Left ventricle myocardium inferior (tissue), 1 donor: Measurements from ENCODE around the gene ADAD2. TPM values are rescaled to one million over a fixed set of nuclear protein-coding genes. Genes with fewer than 3 reads are reported as not detected.
A peak's percentile ranks its signal among the peaks of the same experiment; 100 is the strongest.

ENCODE experiments used
- DNase-seq: peaks from one replicate; pipeline ENCODE4 v3.0.0-alpha.2; 2020
- H3K27ac ChIP-seq: fragments of 200-600 bp; replicated peaks from 2 replicates; pipeline ENCODE4 v1.8.0; 2021
- H3K27me3 ChIP-seq: fragments of 200-600 bp; 2 replicates; pipeline ENCODE4 v1.8.0; 2021; ENCODE audit warnings: low read depth
- H3K36me3 ChIP-seq: fragments of 200-600 bp; 2 replicates; pipeline ENCODE4 v1.8.0; 2021
- H3K4me1 ChIP-seq: fragments of 200-600 bp; 2 replicates; pipeline ENCODE4 v1.8.0; 2021
- H3K4me3 ChIP-seq: fragments of 200-600 bp; 2 replicates; pipeline ENCODE4 v1.8.0; 2021; ENCODE audit warnings: mild to moderate bottlenecking, moderate library complexity
- H3K9me3 ChIP-seq: fragments of 200-600 bp; replicated peaks from 2 replicates; pipeline ENCODE4 v1.8.0; 2021
- intact Hi-C: fragments of 100-400 bp; cut with micrococcal nuclease; formaldehyde crosslinking; loops from one replicate; pipeline ENCODE4 v1.11.0; 2022
- total RNA-seq: library from RNA; stranded (reverse); fragmentation: NEBNext Ultra II Directional; extraction: Animal tissue kit (Norgen Biotek cat#: 25700); gene quantifications from one replicate; pipeline ENCODE4 v1.2.1, GENCODE V29; 2021
- TF ChIP-seq, protein P1 (sequence below): fragments of 200-600 bp; IDR thresholded peaks from 2 replicates; pipeline ENCODE4 v1.8.0; 2021; ENCODE audit warnings: antibody characterized with exemption, mild to moderate bottlenecking, borderline replicate concordance
- donor health status: DM: no; HTN: yes; CAD: no; lungs with severe emphysema.

The ADAD2 gene
- total RNA-seq, 1 donor from 2014 or later, result 0.52 TPM

DNA sequence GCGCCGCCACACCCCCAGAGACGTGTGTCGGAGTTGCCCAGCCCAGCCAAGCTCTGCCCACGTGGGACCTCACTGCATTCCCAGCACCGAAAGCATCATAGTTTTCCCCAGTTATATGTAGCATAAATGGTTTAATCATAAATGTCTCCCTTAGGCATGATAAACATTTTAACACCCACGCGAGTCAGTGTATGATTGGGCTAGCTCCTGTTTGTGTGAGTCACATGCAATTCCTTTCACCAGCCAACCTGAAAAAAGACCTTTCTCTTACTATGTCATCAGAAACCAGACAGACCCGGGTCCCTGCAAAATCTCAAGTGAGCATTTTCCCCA, 13.2 kb upstream of the ADAD2 start:
- Histone ChIP-seq H3K27me3 (no peaks in the 10 kb centered on the region), H3K4me3 (peak overlapping the region; percentile 18), H3K27ac (peak overlapping the region; percentile 92), H3K36me3 (peaks cover 50% of the 10 kb centered on the region), H3K4me1 (peaks cover 78% of the 10 kb centered on the region), H3K9me3 (no peaks in the 10 kb centered on the region)
- TF ChIP-seq, protein P1, sequence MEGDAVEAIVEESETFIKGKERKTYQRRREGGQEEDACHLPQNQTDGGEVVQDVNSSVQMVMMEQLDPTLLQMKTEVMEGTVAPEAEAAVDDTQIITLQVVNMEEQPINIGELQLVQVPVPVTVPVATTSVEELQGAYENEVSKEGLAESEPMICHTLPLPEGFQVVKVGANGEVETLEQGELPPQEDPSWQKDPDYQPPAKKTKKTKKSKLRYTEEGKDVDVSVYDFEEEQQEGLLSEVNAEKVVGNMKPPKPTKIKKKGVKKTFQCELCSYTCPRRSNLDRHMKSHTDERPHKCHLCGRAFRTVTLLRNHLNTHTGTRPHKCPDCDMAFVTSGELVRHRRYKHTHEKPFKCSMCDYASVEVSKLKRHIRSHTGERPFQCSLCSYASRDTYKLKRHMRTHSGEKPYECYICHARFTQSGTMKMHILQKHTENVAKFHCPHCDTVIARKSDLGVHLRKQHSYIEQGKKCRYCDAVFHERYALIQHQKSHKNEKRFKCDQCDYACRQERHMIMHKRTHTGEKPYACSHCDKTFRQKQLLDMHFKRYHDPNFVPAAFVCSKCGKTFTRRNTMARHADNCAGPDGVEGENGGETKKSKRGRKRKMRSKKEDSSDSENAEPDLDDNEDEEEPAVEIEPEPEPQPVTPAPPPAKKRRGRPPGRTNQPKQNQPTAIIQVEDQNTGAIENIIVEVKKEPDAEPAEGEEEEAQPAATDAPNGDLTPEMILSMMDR, result no peak
- no peak for DNase-seq
- intact Hi-C loops, result no loop called here

DNA sequence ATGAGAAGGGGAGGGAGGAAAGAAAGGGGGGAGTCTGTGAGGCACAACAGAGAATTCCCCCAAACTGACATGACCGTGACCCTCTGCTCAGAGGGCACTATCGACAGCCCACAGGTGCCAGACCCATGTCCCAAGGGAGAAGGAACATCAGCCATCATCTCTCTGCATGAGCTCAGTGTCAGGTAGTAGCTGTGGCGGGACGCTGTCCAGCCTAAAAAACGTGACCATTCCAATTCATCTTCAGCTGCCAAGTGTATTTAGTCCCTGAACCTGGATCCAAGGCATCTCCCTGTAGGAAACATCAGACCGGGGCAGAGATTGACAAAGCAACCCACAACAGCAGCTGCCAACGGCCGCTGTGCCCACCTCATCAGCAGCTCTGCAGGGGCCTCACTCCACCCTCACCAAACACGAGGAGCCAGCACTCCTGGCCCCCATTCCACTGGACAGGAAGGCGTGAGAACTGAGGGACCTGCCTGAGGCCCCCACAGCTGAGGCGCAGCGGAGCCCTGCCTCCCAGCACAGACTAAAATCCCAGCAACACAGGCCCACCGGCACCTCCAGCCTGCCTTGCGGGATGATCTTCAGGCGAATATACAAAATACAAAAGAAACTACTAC, 12.7 kb upstream of the ADAD2 start:
- intact Hi-C loops, result no loop called here
- peaks cover 55% of the 10 kb centered on the region for H3K36me3 ChIP-seq
- TF ChIP-seq, protein P1, result no peak
- DNase-seq, result no peak
- no peaks in the 10 kb centered on the region for H3K9me3 ChIP-seq
- peak overlapping the region; percentile 92 for H3K27ac ChIP-seq
- H3K4me1 ChIP-seq, result peaks cover 83% of the 10 kb centered on the region
- H3K4me3 ChIP-seq, result peak overlapping the region; percentile 18
- H3K27me3 ChIP-seq, result no peaks in the 10 kb centered on the region

DNA sequence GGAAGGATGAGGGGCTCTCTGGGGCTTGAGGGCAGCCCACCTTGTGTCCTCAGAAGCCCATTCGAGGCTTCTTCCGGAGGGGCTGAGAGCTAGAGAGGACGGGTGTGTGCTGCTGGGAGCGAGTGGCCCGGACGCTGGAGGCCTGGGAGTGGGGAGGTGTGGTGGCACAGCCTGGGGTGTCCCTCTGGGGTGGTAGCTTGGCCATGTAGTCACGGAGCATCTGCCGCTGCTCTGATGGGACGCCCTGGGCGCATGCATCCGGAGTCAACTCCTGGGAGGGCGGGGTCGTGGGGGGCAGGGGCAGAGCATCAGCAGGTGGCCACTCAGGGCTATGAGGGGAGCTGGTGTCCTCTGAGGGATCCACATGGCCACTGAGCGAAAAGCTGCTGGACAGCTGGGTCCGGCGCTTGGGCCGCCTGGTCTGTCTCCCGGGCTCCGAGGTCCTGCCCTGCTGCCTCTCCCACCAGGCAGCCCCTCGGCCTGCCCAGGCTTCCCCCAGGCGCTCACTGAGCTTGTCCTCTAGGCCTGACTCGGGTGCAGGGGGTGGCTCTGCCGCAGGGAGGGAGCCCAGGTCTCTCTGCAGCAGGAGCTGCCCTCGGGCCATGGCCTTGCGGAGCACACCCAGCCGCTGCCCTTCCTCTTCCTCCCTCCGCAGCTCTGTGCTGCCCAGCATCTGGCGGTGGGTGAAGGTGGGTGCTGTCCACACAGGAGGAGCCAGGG, 11.9 kb upstream of the ADAD2 start:
- Histone ChIP-seq H3K27me3 (no peaks in the 10 kb centered on the region), H3K36me3 (peaks cover 60% of the 10 kb centered on the region), H3K27ac (peak overlapping the region; percentile 92), H3K4me3 (peak overlapping the region; percentile 41), H3K4me1 (peaks cover 91% of the 10 kb centered on the region), H3K9me3 (no peaks in the 10 kb centered on the region)
- no peak for DNase-seq
- TF ChIP-seq, protein P1, result no peak
- intact Hi-C loops, result no loop called here

DNA sequence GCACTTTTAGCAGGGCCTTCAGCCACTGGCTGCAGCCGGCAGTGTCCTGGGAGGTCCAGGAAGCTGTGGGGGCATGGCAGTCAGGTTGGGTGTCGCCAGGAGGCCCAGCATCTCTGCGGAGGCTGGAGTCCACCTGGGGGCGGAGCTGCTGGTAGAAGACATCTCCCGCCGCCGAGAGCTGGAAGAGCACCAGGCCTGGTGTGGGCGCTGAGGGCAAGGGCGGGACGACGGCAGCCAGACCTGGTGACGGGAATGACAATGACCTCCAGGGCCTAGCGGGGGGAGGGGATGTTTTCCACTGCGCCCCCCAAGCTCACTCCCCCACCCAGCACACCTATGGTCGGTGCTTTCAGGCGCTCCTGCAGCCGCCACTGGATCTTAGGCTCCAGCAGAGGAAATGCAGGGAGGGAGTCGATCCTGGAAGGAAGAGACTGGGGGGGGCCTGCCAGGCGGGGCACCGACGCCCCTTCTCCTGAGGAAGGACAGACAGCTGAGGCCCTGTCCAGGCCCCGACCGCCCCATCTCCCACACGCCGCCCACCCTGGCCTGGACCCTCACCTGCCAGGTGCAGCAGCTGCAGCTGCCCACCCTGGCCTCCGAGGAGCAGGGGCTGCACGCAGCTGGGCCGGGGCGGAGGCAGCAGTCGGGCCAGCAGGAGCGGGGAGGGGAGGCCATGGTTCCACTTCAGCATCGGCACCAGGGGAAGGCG, 11.2 kb upstream of the ADAD2 start:
- intact Hi-C loops, result loop anchor here (10.0 kb wide), 2 partner anchors 95 to 225 kb away; partner anchors contain the start of gene OSGIN1

DNA sequence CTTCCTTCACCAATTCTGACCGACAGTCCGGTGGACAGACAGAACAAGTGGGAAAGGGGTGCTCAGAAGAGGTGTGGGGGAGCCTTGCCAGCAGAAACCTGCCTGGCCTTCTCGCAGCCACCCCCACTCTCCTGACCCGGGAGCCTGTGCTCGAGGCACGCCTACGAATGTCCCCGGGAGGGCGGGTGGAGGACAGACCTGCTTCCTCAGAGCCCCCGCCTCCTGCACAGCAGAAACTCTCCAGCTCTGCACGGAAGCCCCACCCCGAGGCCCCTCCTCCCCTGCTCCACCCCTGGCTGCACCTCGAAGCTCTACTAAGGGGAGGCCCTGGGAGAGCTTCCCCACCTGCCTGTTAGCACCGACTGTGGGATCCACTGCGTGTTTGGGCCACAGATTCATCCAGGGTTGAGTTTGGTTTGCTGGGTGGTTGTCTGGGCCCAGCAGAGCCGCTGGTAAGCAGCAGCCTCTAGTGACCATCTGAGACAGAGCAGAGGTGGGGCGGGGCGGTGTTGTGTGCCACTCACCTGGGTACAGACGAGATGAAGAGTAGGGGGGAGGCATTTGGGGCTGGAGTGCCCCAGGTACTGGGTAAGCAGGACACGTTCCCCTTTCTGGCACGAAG, 10.3 kb upstream of the ADAD2 start:
- DNase-seq, result peak; percentile 62
- Histone ChIP-seq H3K4me1 (peaks cover 97% of the 10 kb centered on the region), H3K27me3 (no peaks in the 10 kb centered on the region), H3K4me3 (peak overlapping the region; percentile 41), H3K36me3 (peaks cover 60% of the 10 kb centered on the region), H3K27ac (peak overlapping the region; percentile 92), H3K9me3 (no peaks in the 10 kb centered on the region)
- TF ChIP-seq, protein P1, result no peak
- intact Hi-C loops, result loop anchor here (10.0 kb wide), 2 partner anchors 96 to 226 kb away; partner anchors contain the start of gene OSGIN1

More for the DNA sequence above, 11.2 kb upstream of the ADAD2 start:
- Histone ChIP-seq H3K36me3 (peaks cover 60% of the 10 kb centered on the region), H3K9me3 (no peaks in the 10 kb centered on the region), H3K4me3 (peak overlapping the region; percentile 41), H3K27ac (peak overlapping the region; percentile 92), H3K27me3 (no peaks in the 10 kb centered on the region), H3K4me1 (peaks cover 97% of the 10 kb centered on the region)
- no peak for DNase-seq
- TF ChIP-seq, protein P1, result no peak
